A549 (cell line): ENCODE data around the gene ZNF644.

ENCODE experiments used
- CTCF ChIP-seq: fragments of >200 bp; sonication (Bioruptor Twin); formaldehyde crosslinking; IDR thresholded peaks from 3 replicates; pipeline ENCODE4 v1.5.1; 2016
- EP300 ChIP-seq, 2 experiments: fragments of >200 bp; sonication (Bioruptor Twin); formaldehyde crosslinking; IDR thresholded peaks; 2 replicates in 1 of 2; 3 replicates in 1 of 2; pipeline ENCODE4 v1.6.1; 2016 to 2017
- HMGXB4 ChIP-seq: fragments of 250-450 bp; sonication (Bioruptor Pico); IDR thresholded peaks from 2 replicates; pipeline ENCODE4 v1.5.0; 2021; ENCODE audit warnings: mild to moderate bottlenecking, moderate library complexity, borderline replicate concordance
- NPAS2 ChIP-seq: fragments of 250-450 bp; sonication (Bioruptor Pico); IDR thresholded peaks from 2 replicates; pipeline ENCODE4 v1.8.0; 2022; ENCODE audit warnings: mild to moderate bottlenecking, moderate library complexity, borderline replicate concordance
- PBX3 ChIP-seq: IDR thresholded peaks from 2 replicates; pipeline ENCODE4 v1.6.1; 2012
- POLR2A ChIP-seq: IDR thresholded peaks from 2 replicates; pipeline ENCODE4 v1.6.1; 2012; ENCODE audit warnings: mild to moderate bottlenecking, low read length
- SREBF2 ChIP-seq: fragments of 450-650 bp; IDR thresholded peaks from 2 replicates; pipeline ENCODE4 v1.6.1; 2014; ENCODE audit warnings: mild to moderate bottlenecking, moderate library complexity
- USF2 ChIP-seq: fragments of 450-650 bp; IDR thresholded peaks from 2 replicates; pipeline ENCODE4 v1.6.1; 2014; ENCODE audit warnings: antibody characterized with exemption

- TF ChIP-seq POLR2A (no peak), USF2 (no peak), CTCF (no peak), SREBF2 (no peak), NPAS2 (CRISPR knock-in tag) (no peak), PBX3 (no peak), EP300 (IDR thresholded peaks at IDR 0.05) (no peak), HMGXB4 (no peak)
These were observed 37.3 kb upstream of the ZNF644 start for GRCh38 chr1:91059157-91059556.
